ENCODE data around the gene ZRANB3. TPM values are rescaled to one million over a fixed set of nuclear protein-coding genes. Genes with fewer than 3 reads are reported as not detected.
A peak's percentile ranks its signal among the peaks of the same experiment; 100 is the strongest.

Gene ZRANB3
- total RNA-seq, 1 experiment from 2014 or later = 16.3 TPM

- POLR2A ChIA-PET = no interaction called here
- H3K27ac Mint-ChIP-seq (ENCODE audit: low read depth, unreplicated experiment) = no peak overlapping the region
Measured at GRCh38 chr2:135265960-135266490, 265.0 kb downstream of the ZRANB3 start.

GRCh38 chr2:135259123-135259522 is 271.9 kb downstream of the ZRANB3 start:
- no peak for DNase-seq (ENCODE audit: unreplicated experiment)
- no peaks in the 10 kb centered on the region for H3K9me3 Mint-ChIP-seq (ENCODE audit: unreplicated experiment)
- H3K36me3 Mint-ChIP-seq (ENCODE audit: insufficient read depth, unreplicated experiment) = no peaks in the 10 kb centered on the region
- intact Hi-C loops (cut with micrococcal nuclease) = no loop called here
- no peaks in the 10 kb centered on the region for H3K27me3 Mint-ChIP-seq (ENCODE audit: insufficient read depth, unreplicated experiment)
- H3K27ac Mint-ChIP-seq (ENCODE audit: low read depth, unreplicated experiment) = no peak overlapping the region
- no peak overlapping the region for H3K4me3 Mint-ChIP-seq (ENCODE audit: unreplicated experiment)
- TF ChIP-seq CTCF (IDR thresholded peaks at IDR 0.05; ENCODE audit: unreplicated experiment) = no peak
- CTCF ChIA-PET = no interaction called here
- no TSS peak for BruUV-seq (replicated peaks)
- POLR2A ChIA-PET = no interaction called here
- H3K4me1 Mint-ChIP-seq (ENCODE audit: insufficient read depth, unreplicated experiment) = peaks cover 5% of the 10 kb centered on the region

More at GRCh38 chr2:135265960-135266490, 265.0 kb downstream of the ZRANB3 start:
- no peaks in the 10 kb centered on the region for H3K9me3 Mint-ChIP-seq (ENCODE audit: unreplicated experiment)
- no peak overlapping the region for H3K4me3 Mint-ChIP-seq (ENCODE audit: unreplicated experiment)
- peaks cover 12% of the 10 kb centered on the region for H3K36me3 Mint-ChIP-seq (ENCODE audit: insufficient read depth, unreplicated experiment)
- CTCF ChIA-PET = no interaction called here
- TF ChIP-seq CTCF (IDR thresholded peaks at IDR 0.05; ENCODE audit: unreplicated experiment) = no peak
- H3K27me3 Mint-ChIP-seq (ENCODE audit: insufficient read depth, unreplicated experiment) = no peaks in the 10 kb centered on the region
- no peak for DNase-seq (ENCODE audit: unreplicated experiment)
- H3K4me1 Mint-ChIP-seq (ENCODE audit: insufficient read depth, unreplicated experiment) = no peaks in the 10 kb centered on the region
- BruUV-seq (replicated peaks) = no TSS peak
- intact Hi-C loops (cut with micrococcal nuclease) = no loop called here

GRCh38 chr2:135258193-135258592 is 272.8 kb downstream of the ZRANB3 start:
- intact Hi-C loops (cut with micrococcal nuclease) = no loop called here
- TF ChIP-seq CTCF (IDR thresholded peaks at IDR 0.05; ENCODE audit: unreplicated experiment) = no peak
- H3K27ac Mint-ChIP-seq (ENCODE audit: low read depth, unreplicated experiment) = no peak overlapping the region
- H3K4me3 Mint-ChIP-seq (ENCODE audit: unreplicated experiment) = no peak overlapping the region
- no TSS peak for BruUV-seq (replicated peaks)
- H3K27me3 Mint-ChIP-seq (ENCODE audit: insufficient read depth, unreplicated experiment) = no peaks in the 10 kb centered on the region
- no peaks in the 10 kb centered on the region for H3K9me3 Mint-ChIP-seq (ENCODE audit: unreplicated experiment)
- H3K4me1 Mint-ChIP-seq (ENCODE audit: insufficient read depth, unreplicated experiment) = peaks cover 5% of the 10 kb centered on the region
- POLR2A ChIA-PET = no interaction called here
- CTCF ChIA-PET = no interaction called here
- no peak for DNase-seq (ENCODE audit: unreplicated experiment)
- H3K36me3 Mint-ChIP-seq (ENCODE audit: insufficient read depth, unreplicated experiment) = peaks cover 2% of the 10 kb centered on the region

- no peaks in the 10 kb centered on the region for H3K9me3 Mint-ChIP-seq (ENCODE audit: unreplicated experiment)
- no peak overlapping the region for H3K27ac Mint-ChIP-seq (ENCODE audit: low read depth, unreplicated experiment)
- H3K27me3 Mint-ChIP-seq (ENCODE audit: insufficient read depth, unreplicated experiment) = no peaks in the 10 kb centered on the region
- H3K4me3 Mint-ChIP-seq (ENCODE audit: unreplicated experiment) = no peak overlapping the region
- ChIA-PET POLR2A (no interaction called here), CTCF (no interaction called here)
- no peak for TF ChIP-seq CTCF (IDR thresholded peaks at IDR 0.05; ENCODE audit: unreplicated experiment)
- DNase-seq (ENCODE audit: unreplicated experiment) = peak; percentile 18
- no TSS peak for BruUV-seq (replicated peaks)
- peaks cover 5% of the 10 kb centered on the region for H3K36me3 Mint-ChIP-seq (ENCODE audit: insufficient read depth, unreplicated experiment)
- H3K4me1 Mint-ChIP-seq (ENCODE audit: insufficient read depth, unreplicated experiment) = peaks cover 5% of the 10 kb centered on the region
- intact Hi-C loops (cut with micrococcal nuclease) = no loop called here
Measured at GRCh38 chr2:135257383-135258090, 273.5 kb downstream of the ZRANB3 start.

Measured in MCF 10A (cell line).